C4-2B (cell line): ENCODE measurements around the gene PSMF1.

ENCODE experiments used
- ZFX ChIP-seq: fragments of 450-650 bp; IDR thresholded peaks from 2 replicates; pipeline ENCODE4 v1.6.1; 2017
- TF ChIP-seq, protein P1 (sequence below): fragments of 450-650 bp; conservative IDR thresholded peaks from 2 replicates; pipeline ENCODE4 v1.5.1; 2017; ENCODE audit warnings: mild to moderate bottlenecking

GRCh38 chr20:1160496-1160895 lies 42.1 kb downstream of the PSMF1 start:
- TF ChIP-seq, protein P1, sequence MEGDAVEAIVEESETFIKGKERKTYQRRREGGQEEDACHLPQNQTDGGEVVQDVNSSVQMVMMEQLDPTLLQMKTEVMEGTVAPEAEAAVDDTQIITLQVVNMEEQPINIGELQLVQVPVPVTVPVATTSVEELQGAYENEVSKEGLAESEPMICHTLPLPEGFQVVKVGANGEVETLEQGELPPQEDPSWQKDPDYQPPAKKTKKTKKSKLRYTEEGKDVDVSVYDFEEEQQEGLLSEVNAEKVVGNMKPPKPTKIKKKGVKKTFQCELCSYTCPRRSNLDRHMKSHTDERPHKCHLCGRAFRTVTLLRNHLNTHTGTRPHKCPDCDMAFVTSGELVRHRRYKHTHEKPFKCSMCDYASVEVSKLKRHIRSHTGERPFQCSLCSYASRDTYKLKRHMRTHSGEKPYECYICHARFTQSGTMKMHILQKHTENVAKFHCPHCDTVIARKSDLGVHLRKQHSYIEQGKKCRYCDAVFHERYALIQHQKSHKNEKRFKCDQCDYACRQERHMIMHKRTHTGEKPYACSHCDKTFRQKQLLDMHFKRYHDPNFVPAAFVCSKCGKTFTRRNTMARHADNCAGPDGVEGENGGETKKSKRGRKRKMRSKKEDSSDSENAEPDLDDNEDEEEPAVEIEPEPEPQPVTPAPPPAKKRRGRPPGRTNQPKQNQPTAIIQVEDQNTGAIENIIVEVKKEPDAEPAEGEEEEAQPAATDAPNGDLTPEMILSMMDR: no peak
- no peak for TF ChIP-seq ZFX
